Mesenchymal stem cell (in vitro differentiated cells and primary cell): ENCODE measurements around the gene SMS.

Source experiments
- DNase-seq: peaks from one replicate; pipeline ENCODE4 v3.0.0-alpha.2; 2013
- H2AFZ ChIP-seq: one replicate; pipeline ENCODE4 v1.6.1; 2013; ENCODE audit warnings: low read depth, mild to moderate bottlenecking, control low read depth, inconsistent platforms, low read length, moderate library complexity
- H2AK5ac ChIP-seq: 2 replicates; pipeline ENCODE4 v1.6.1; 2013; ENCODE audit warnings: low read length, moderate library complexity, mild to moderate bottlenecking, inconsistent platforms; ENCODE audit not compliant: severe bottlenecking
- H2BK120ac ChIP-seq: one replicate; pipeline ENCODE4 v1.6.1; 2013; ENCODE audit warnings: low read depth, mild to moderate bottlenecking, inconsistent platforms, low read length, moderate library complexity
- H2BK12ac ChIP-seq, 2 experiments: one replicate each; pipeline ENCODE4 v1.6.1; 2013; ENCODE audit warnings: inconsistent platforms in 2 of 2, low read length in 2 of 2, mild to moderate bottlenecking in 2 of 2, moderate library complexity in 2 of 2, control low read depth in 1 of 2
- H2BK15ac ChIP-seq: one replicate; pipeline ENCODE4 v1.6.1; 2013; ENCODE audit warnings: mild to moderate bottlenecking, low read depth, inconsistent platforms; ENCODE audit not compliant: poor library complexity, severe bottlenecking
- H2BK5ac ChIP-seq: 2 replicates; pipeline ENCODE4 v1.6.1; 2013; ENCODE audit warnings: low read depth, mild to moderate bottlenecking, low read length, control low read depth, inconsistent platforms; ENCODE audit not compliant: poor library complexity, severe bottlenecking
- H3K14ac ChIP-seq, 2 experiments: one replicate each; pipeline ENCODE4 v1.6.1; 2013; ENCODE audit warnings: inconsistent platforms in 2 of 2, low read length in 2 of 2, control low read depth in 1 of 2, mild to moderate bottlenecking in 1 of 2, moderate library complexity in 1 of 2
- H3K18ac ChIP-seq, 2 experiments: one replicate each; pipeline ENCODE4 v1.6.1; 2013; ENCODE audit warnings: inconsistent platforms in 2 of 2, low read length in 2 of 2, control low read depth in 1 of 2, low read depth in 1 of 2, mild to moderate bottlenecking in 1 of 2
- H3K23ac ChIP-seq, 2 experiments: one replicate each; pipeline ENCODE4 v1.6.1; 2013; ENCODE audit warnings: inconsistent platforms in 2 of 2, low read length in 2 of 2, mild to moderate bottlenecking in 2 of 2, moderate library complexity in 2 of 2, control low read depth in 1 of 2
- H3K27ac ChIP-seq: 2 replicates; pipeline ENCODE4 v1.5.1; 2013; ENCODE audit warnings: mild to moderate bottlenecking, moderate library complexity, low read length, control low read depth, inconsistent platforms; ENCODE audit not compliant: poor library complexity, severe bottlenecking
- H3K27me3 ChIP-seq, 2 experiments: 2 replicates each; pipeline versions ENCODE4 v1.6.1 to v1.7.0; 2013; ENCODE audit warnings: low read length in 2 of 2, mild to moderate bottlenecking in 2 of 2, moderate library complexity in 2 of 2, control low read depth in 1 of 2, inconsistent platforms in 1 of 2; ENCODE audit not compliant: control insufficient read depth in 1 of 2, insufficient read depth in 1 of 2
- H3K36me3 ChIP-seq, 2 experiments: 2 replicates each; pipeline versions ENCODE4 v1.6.1 to v1.7.0; 2013; ENCODE audit warnings: low read length in 2 of 2, control low read depth in 1 of 2, inconsistent platforms in 1 of 2, low read depth in 1 of 2, mild to moderate bottlenecking in 1 of 2; ENCODE audit not compliant: insufficient read depth in 2 of 2, control insufficient read depth in 1 of 2
- H3K4ac ChIP-seq, 2 experiments: one replicate each; pipeline ENCODE4 v1.6.1; 2013; ENCODE audit warnings: inconsistent platforms in 2 of 2, low read length in 2 of 2, mild to moderate bottlenecking in 2 of 2, moderate library complexity in 2 of 2, control low read depth in 1 of 2, low read depth in 1 of 2
- H3K4me1 ChIP-seq: 2 replicates; pipeline ENCODE4 v1.6.1; 2013; ENCODE audit warnings: low read depth, low read length, control low read depth; ENCODE audit not compliant: control insufficient read depth, insufficient read depth
- H3K4me2 ChIP-seq: 2 replicates; pipeline ENCODE4 v1.6.1; 2013; ENCODE audit warnings: low read length, mild to moderate bottlenecking, inconsistent platforms; ENCODE audit not compliant: poor library complexity, severe bottlenecking
- H3K4me3 ChIP-seq, 2 experiments: 2 replicates each; pipeline versions ENCODE4 v1.5.1 to v1.7.0; 2013; ENCODE audit warnings: low read length in 2 of 2, mild to moderate bottlenecking in 2 of 2, control low read depth in 1 of 2, low read depth in 1 of 2; ENCODE audit not compliant: insufficient read depth in 1 of 2
- H3K79me1 ChIP-seq: replicated peaks from 2 replicates; pipeline ENCODE4 v1.6.1; 2013; ENCODE audit warnings: mild to moderate bottlenecking, control low read depth, low read length, inconsistent platforms; ENCODE audit not compliant: poor library complexity, severe bottlenecking
- H3K9ac ChIP-seq: 2 replicates; pipeline ENCODE4 v1.7.0; 2013; ENCODE audit warnings: mild to moderate bottlenecking, low read length, moderate library complexity
- H3K9me3 ChIP-seq: 2 replicates; pipeline ENCODE4 v1.7.0; 2013; ENCODE audit warnings: mild to moderate bottlenecking, low read length; ENCODE audit not compliant: control insufficient read depth
- H4K8ac ChIP-seq: one replicate; pipeline ENCODE4 v1.6.1; 2013; ENCODE audit warnings: inconsistent platforms, mild to moderate bottlenecking, low read length, moderate library complexity
- H4K91ac ChIP-seq: one replicate; pipeline ENCODE4 v1.6.1; 2013; ENCODE audit warnings: mild to moderate bottlenecking, low read length, inconsistent platforms
- WGBS: methylation state at CpG from one replicate; pipeline ENCODE4 v1.1.7; 2013; ENCODE audit warnings: mixed read lengths; 5-methylcytosine and 5-hydroxymethylcytosine counted together

SMS gene

GRCh38 chrX:22021751-22022324 is 81.3 kb downstream of the SMS start:
- no peak overlapping the region for H3K18ac ChIP-seq
- no peak overlapping the region for H4K8ac ChIP-seq
- WGBS = 98% methylated on average over 4 of the region's 10 CpGs
- H2AK5ac ChIP-seq = no peak overlapping the region
- H3K4me2 ChIP-seq = no peak overlapping the region
- H2AFZ ChIP-seq = no peak overlapping the region
- no peak overlapping the region for H3K9ac ChIP-seq
- no peak overlapping the region for H2BK15ac ChIP-seq
- H3K4me3 ChIP-seq = no peak overlapping the region
- H2BK120ac ChIP-seq = no peak overlapping the region
- no peaks in the 10 kb centered on the region for H3K27me3 ChIP-seq
- H3K9me3 ChIP-seq = no peaks in the 10 kb centered on the region
- no peak for DNase-seq
- no peak overlapping the region for H3K4ac ChIP-seq
- H3K4me1 ChIP-seq = no peaks in the 10 kb centered on the region
- H2BK12ac ChIP-seq = no peak overlapping the region
- no peak overlapping the region for H3K23ac ChIP-seq
- H3K79me1 ChIP-seq = no peaks in the 10 kb centered on the region
- no peak overlapping the region for H3K14ac ChIP-seq
- H3K27ac ChIP-seq = no peak overlapping the region
- no peaks in the 10 kb centered on the region for H3K36me3 ChIP-seq
- H4K91ac ChIP-seq = no peak overlapping the region
- H2BK5ac ChIP-seq = no peak overlapping the region

- Histone ChIP-seq H4K8ac (no peak overlapping the region), H2BK5ac (no peak overlapping the region), H3K9ac (no peak overlapping the region), H3K23ac (no peak overlapping the region), H2AFZ (no peak overlapping the region), H3K4me2 (no peak overlapping the region), H3K9me3 (no peaks in the 10 kb centered on the region), H3K4me3 (no peak overlapping the region), H3K36me3 (no peaks in the 10 kb centered on the region), H2BK12ac (no peak overlapping the region), H4K91ac (no peak overlapping the region), H3K79me1 (no peaks in the 10 kb centered on the region), H2BK120ac (no peak overlapping the region), H3K4me1 (no peaks in the 10 kb centered on the region), H3K4ac (no peak overlapping the region), H3K14ac (no peak overlapping the region), H3K27me3 (no peaks in the 10 kb centered on the region), H3K27ac (no peak overlapping the region), H3K18ac (no peak overlapping the region), H2AK5ac (no peak overlapping the region), H2BK15ac (no peak overlapping the region)
- 50% methylated on average over 2 of the region's 2 CpGs for WGBS
- DNase-seq = no peak
Observed at GRCh38 chrX:22024577-22024976, 84.1 kb downstream of the SMS start.

DNA sequence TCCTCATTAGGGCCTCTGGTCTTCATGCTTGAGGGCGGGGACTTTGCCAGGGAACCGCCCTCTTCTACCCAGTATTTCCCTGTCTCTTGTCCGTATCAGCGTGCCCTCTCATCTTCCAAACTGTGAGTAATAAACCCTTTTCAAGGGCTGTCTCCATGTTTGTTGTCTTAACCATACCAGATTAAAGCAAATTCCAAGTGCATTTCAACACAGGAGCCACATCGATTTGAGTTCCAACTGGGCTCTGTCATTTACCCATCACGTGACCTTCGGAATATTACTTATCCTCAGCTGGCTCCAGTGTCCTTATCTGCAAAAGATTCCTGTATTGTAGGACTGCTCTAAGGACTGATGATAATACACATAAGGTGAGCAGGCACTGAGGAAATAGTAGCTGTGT is 85.2 kb downstream of the SMS start:
- no peak overlapping the region for H4K8ac ChIP-seq
- no peak overlapping the region for H2AFZ ChIP-seq
- no peak overlapping the region for H2BK15ac ChIP-seq
- H3K14ac ChIP-seq = no peak overlapping the region
- H3K36me3 ChIP-seq = no peaks in the 10 kb centered on the region
- no peak overlapping the region for H4K91ac ChIP-seq
- no peaks in the 10 kb centered on the region for H3K9me3 ChIP-seq
- H3K79me1 ChIP-seq = no peaks in the 10 kb centered on the region
- H2BK5ac ChIP-seq = no peak overlapping the region
- H2BK12ac ChIP-seq = no peak overlapping the region
- WGBS = 81% methylated on average over 5 of the region's 7 CpGs
- no peak overlapping the region for H3K23ac ChIP-seq
- no peak overlapping the region for H3K4me3 ChIP-seq
- no peak overlapping the region for H2BK120ac ChIP-seq
- H3K27ac ChIP-seq = no peak overlapping the region
- DNase-seq = no peak
- no peaks in the 10 kb centered on the region for H3K27me3 ChIP-seq
- H3K4me1 ChIP-seq = no peaks in the 10 kb centered on the region
- no peak overlapping the region for H2AK5ac ChIP-seq
- no peak overlapping the region for H3K4ac ChIP-seq
- no peak overlapping the region for H3K4me2 ChIP-seq
- H3K9ac ChIP-seq = no peak overlapping the region
- H3K18ac ChIP-seq = no peak overlapping the region

GRCh38 chrX:22026731-22027130 is 86.2 kb downstream of the SMS start:
- H4K8ac ChIP-seq = no peak overlapping the region
- no peak for DNase-seq
- no peaks in the 10 kb centered on the region for H3K4me1 ChIP-seq
- H3K4me2 ChIP-seq = no peak overlapping the region
- H4K91ac ChIP-seq = no peak overlapping the region
- no peak overlapping the region for H2BK120ac ChIP-seq
- no peak overlapping the region for H3K18ac ChIP-seq
- H3K4me3 ChIP-seq = no peak overlapping the region
- no peaks in the 10 kb centered on the region for H3K36me3 ChIP-seq
- H3K9ac ChIP-seq = no peak overlapping the region
- no peak overlapping the region for H2BK12ac ChIP-seq
- no peak overlapping the region for H2BK5ac ChIP-seq
- H3K14ac ChIP-seq = no peak overlapping the region
- H2AFZ ChIP-seq = no peak overlapping the region
- no peak overlapping the region for H3K23ac ChIP-seq
- H3K27ac ChIP-seq = no peak overlapping the region
- H2BK15ac ChIP-seq = no peak overlapping the region
- no peak overlapping the region for H2AK5ac ChIP-seq
- no peak overlapping the region for H3K4ac ChIP-seq
- H3K79me1 ChIP-seq = no peaks in the 10 kb centered on the region
- H3K9me3 ChIP-seq = no peaks in the 10 kb centered on the region
- H3K27me3 ChIP-seq = no peaks in the 10 kb centered on the region
- WGBS = 93% methylated on average over 4 of the region's 4 CpGs
